Stimulated activated CD8-positive, alpha-beta memory T cell treated with anti-CD3 and anti-CD28 coated beads, Interleukin-12 subunit alpha, Interleukin-12 subunit beta, amount 100 ng/mL, for 1 hour (primary cell): ENCODE results near the gene RHOV.
"Not testable (repeated sequence)": the region's sequence is repeated elsewhere in the genome, so short reads cannot be mapped to it uniquely, and the experiment has no call there.

ENCODE experiments used
- DNase-seq: peaks from one replicate; pipeline ENCODE4 v3.0.0-alpha.2; 2020; ENCODE audit warnings: low read depth

RHOV gene

DNA sequence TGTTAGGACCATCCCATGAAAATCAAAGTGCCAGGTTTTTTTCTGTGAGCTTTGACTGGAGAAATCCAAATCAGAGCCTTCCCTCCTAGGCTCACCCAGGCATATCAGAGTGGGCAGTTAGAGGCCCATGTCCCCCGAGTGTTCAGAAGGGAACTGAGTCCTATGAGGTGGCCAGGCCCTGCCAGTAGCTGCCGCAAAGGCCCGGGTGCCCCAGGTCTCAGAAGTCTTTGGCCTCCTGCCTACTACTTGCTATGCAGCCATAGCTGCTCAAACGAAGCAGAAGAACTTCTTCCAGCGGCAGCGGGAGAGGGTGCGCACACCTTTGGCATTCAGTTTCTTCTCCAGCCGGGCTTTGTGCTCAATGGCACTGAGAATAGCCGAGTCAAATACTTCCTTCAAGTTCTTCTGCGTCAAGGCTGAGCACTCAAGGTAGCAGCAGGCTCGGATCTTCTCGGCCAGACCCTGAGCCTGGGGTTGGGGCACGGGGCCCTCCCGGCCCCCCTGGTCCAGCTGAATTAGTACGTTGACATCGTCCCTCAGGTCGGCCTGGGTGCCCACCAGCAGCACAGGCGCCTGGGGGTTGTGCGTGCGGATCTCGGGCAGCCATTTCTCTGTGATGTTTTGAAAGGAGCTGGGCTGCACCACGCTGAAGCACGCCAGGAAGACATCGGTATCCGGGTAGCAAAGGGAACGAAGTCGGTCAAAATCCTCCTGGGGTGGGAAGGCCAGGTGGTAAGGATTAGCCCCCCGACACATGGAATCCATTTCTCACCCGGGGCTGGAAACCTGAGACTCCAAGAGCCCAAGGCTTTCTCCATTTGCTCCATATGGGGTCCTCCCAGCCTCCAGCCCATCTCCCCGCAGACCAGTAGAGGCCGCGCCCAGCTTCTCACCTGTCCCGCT is 992 bp downstream of the RHOV start:
- no peak for DNase-seq

DNA sequence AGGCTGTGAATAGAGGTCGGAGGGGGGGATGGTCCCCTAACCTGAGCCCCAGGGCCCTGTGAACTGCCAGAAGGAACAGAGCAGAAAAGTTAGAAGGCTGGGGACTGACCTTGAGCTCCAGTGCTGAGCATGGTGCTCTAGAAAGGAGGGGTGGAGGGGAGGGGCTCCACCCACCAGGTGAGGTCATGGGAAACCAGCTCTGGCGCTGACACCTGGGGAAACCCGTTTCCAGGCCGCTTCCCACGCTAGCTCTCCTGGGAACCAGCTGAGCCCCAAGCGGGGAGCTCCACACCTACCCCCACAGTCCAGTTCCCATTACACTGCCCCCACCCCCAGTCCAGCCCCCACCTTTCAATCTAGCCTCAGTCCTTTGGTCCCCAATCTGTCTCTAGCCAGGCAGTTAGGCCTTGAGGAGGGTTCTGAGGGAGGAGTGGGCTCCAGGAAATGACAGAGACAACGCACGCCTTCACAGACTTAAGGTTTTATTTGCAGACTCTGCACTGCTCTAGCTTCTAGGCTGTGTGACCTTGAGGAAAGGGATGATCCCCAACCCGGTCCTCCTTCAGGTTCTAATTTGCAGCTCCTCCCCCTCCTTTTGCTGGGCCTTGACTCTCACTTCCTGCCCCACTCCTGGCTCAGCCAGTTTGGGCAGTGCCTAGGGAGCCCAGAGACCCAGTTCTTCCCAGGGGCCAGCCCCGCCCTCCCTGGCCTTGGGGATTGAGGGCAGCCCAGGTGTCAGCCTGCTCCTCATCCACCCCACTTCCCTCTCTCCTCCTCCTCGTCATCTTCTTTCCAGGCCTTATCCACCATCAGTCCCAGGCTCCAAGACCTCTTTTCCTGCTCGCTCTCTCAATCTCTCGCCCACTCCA is 2.1 kb downstream of the RHOV start:
- DNase-seq, result no peak

DNA sequence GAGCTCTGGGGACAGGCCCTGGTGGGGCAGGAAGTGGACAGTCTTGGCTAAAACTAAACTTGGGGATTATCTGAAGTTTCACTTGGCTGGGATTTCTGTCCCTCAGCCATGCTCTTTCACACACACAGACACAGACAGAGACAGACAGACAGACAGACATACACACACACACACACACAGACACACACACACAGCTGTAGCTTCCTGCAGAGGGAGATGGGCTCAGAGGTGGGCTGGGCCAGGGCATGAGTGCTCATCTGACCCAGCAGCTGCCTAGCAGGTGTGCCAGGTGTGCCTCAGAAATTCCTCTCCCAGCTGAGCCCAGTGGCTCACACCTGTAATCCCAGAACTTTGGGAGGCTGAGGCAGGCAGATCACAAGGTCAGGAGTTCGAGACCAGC is 3.3 kb downstream of the RHOV start:
- DNase-seq, result no peak

DNA sequence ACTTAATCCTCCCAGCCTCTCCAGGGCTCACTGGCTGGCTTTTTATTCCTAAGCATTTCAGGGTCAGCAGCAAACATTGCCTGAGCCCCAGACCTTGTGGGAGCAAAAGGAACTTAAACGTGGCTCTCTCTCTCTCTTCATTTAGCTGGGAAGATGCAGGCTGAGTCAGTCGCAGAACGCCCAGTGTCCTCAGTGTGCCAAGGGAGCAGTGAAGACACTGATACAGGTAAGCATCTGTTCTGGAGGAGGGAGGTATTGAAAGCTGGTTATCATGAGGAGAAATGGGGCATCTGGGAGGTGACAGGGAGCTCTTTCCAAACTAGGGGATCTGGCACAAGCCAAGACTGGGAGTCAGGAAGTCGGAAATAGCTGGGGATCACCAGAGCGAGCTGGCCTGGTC is 4.3 kb downstream of the RHOV start:
- DNase-seq, result no peak

DNA sequence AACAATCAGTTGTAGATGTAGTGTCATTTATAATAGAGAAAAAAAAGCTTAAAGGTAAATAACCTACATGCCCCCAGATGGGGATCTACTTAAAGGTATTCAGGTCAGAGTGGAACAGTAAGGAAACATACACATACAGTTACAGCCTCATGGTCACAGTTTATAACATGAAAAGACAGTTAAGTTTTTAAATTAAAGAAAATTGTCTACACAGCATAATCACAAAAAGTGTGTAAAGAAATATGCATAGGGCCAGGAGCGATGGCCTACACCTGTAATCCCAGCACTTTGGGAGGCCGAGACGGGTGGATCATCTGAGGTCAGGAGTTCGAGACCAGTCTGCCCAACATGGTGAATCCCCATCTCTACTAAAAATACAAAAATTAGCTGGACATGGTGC is 6.8 kb downstream of the RHOV start:
- DNase-seq, result no peak

GRCh38 chr15:40863660-40864270 is 10.3 kb downstream of the RHOV start:
- DNase-seq, result no peak

DNA sequence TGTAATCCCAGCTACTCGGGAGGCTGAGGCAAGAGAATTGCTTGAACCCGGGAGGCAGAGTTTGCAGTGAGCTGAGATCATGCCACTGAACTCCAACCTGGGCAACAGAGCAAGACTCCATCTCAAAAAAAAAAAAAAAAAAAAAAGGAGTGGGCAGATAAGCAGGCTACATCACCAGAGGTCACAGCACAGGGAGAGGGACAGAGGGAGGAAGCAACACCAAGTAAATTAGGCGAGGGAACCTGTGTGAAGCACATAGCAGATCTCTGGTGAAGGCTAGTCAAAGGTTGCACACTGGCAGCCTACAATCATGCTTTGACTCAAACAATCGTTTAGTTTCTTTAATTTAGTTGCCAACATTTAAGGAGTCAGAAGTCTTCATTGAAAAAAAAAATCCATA is 12.9 kb downstream of the RHOV start:
- not testable (repeated sequence) for DNase-seq

DNA sequence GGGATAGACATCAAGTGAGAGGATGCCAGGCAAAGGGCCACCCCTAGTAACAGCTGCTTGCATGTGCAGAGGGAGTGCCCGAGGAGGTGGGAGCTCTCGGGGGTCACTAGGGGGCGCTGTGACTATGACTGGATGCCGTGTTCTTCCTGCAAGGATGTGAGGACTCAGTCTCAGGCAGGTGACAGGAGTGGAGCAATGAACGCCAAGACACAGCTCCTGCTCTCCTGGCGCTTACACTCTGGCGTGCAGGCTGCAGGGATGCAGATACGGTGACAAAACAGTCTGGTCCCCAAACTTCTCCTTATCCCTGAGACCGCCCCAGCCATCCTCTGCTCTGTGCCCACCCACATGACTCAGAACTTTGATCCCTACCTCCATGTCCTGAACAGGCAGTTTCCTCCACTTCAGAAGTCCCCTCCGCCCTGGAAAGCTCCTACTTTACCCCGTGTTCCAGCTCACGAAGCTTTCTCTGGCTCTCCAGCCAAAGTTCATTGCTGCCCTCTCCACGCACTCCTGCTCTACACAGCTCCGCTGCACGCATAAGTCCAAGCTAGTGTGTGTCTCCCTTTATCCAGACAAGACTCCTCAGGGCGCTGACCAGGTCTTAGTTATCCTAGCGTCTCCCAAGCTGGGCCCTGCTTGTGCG is 14.7 kb downstream of the RHOV start:
- DNase-seq, result peak; percentile 77

DNA sequence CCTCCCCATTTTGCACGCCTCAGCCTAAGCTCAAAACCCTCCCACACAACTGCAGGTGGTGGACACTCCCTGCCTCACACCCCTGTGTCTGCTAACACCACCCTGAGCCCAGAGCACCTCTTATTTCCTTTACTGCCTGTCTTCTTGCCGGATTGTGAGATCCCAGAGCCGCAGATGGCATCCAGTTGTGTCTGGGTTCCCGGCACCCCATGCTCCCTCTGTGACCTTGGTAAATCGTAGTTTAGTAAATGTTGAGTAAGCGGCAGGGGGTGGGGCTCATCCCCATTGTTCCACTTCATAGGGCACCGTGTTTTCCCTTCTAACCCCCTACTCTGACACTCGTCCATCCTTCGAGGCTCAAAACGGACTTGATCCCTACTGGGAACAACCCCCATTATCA is 15.3 kb downstream of the RHOV start:
- DNase-seq, result no peak

GRCh38 chr15:40857601-40858341 is 16.3 kb downstream of the RHOV start:
- peak; percentile 60 for DNase-seq

DNA sequence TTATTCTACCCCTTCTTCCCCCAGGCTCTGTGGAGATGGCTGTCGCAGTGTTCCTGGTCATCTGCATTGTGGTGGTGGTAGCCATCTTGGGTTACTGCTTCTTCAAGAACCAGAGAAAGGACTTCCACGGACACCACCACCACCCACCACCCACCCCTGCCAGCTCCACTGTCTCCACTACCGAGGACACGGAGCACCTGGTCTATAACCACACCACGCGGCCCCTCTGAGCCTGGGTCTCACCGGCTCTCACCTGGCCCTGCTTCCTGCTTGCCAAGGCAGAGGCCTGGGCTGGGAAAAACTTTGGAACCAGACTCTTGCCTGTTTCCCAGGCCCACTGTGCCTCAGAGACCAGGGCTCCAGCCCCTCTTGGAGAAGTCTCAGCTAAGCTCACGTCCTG is 17.3 kb downstream of the RHOV start:
- DNase-seq, result no peak

DNA sequence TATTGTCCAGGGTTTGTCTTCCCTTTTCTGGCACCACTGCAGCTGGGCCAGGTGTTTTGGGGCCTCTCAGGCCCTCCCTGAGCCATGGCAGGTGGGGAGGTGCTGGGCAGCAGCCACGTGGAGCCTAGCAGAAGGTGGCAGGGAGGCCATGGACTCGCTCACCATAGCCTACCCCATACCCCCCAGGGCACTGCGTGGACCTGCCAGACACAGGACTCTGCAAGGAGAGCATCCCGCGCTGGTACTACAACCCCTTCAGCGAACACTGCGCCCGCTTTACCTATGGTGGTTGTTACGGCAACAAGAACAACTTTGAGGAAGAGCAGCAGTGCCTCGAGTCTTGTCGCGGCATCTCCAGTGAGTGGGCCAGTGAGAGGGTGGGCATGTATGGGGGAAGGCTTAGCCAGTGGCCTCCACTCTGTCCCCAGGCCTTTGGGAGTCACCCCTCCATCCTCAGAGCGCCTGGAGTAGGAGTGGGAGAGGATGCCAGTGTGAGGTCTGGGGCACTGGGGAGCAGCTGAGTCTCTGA is 18.3 kb downstream of the RHOV start:
- DNase-seq, result no peak

GRCh38 chr15:40854161-40854560 is 19.9 kb downstream of the RHOV start:
- no peak for DNase-seq

- no peak for DNase-seq
Observed at GRCh38 chr15:40853241-40853890, 20.7 kb downstream of the RHOV start.

DNA sequence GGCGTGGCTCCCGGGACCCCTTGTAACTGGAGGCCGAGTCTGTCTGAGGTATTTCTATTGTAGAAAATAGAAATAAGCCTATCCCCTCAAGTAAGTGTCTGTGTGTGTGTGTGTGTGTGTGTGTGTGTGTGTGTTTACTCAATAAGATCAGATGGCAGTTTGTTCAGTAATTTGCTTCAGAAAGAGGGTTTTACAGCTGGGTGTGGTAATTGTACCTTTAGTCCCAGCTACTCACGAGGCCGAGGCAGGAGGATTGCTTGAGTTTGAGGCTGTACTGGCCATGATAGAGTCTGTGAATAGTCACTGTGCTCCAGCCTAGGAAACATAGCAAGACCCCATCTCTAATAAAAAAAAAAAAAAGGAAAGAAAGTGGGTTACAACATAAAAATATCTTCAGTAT is 21.5 kb downstream of the RHOV start:
- DNase-seq, result no peak

DNA sequence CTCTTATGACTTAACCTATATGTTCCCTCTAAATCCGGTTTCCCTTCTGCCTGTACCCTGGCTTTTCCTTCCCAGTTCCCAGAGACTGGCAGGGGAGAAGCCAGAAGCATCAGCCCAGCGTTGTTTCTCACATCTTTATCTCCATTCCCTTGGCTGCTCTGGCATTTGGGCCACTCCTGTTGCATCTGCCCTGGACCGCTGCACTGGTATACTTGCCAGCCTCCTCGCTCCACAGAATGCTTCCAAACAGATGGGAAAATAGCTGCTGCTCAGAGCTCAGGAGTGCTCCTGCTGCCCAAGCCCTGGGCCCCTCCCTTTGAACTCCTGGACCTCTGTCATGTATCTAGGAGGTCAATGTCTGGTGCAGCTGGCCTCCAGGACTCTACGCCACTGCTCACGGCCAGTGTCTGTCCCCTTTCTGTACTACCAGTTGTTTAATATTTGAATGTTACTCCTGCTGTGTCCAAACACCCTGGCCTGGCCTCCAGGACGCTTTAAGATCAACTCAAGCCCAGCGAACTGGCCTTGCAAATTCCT is 23.4 kb downstream of the RHOV start:
- DNase-seq, result no peak

DNA sequence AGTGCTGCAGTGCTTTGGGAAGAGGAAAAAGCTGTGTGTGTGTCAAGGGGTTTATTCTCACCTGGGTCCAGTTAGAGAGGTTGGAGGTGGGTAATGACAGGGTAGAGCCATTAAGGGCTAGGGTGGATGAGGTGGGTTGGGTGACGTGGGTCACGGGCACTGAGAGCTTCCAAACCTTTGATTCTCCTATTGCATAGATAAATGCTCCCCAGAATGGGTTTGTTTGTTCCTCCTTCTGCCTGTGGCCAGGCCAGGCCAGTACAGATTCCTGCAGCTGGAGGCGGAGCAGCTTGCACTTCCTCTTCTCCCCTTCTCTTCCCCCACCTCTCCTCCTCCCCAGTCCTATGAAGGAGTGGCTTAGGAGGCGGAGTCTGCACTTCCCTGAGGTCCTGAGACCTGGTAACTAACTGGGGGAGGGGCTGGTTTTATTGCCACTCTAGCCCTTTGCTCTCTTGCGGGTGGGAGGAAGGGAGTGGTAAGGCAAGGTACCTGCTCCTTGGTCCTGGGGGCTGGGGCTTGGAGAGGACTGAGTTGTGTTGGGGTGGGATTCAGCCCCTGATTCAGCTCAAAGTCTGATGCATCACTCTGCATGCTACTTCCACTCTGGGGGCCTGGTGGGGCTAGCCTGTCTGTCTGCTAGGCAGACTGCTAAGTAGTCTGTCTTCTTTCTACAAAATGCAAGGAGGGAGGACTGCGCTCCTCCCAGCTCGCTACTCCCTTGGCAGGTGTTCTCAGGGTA is 26.6 kb downstream of the RHOV start:
- DNase-seq, result no peak

- DNase-seq, result no peak
Observed at GRCh38 chr15:40846841-40847222, 27.2 kb downstream of the RHOV start.

DNA sequence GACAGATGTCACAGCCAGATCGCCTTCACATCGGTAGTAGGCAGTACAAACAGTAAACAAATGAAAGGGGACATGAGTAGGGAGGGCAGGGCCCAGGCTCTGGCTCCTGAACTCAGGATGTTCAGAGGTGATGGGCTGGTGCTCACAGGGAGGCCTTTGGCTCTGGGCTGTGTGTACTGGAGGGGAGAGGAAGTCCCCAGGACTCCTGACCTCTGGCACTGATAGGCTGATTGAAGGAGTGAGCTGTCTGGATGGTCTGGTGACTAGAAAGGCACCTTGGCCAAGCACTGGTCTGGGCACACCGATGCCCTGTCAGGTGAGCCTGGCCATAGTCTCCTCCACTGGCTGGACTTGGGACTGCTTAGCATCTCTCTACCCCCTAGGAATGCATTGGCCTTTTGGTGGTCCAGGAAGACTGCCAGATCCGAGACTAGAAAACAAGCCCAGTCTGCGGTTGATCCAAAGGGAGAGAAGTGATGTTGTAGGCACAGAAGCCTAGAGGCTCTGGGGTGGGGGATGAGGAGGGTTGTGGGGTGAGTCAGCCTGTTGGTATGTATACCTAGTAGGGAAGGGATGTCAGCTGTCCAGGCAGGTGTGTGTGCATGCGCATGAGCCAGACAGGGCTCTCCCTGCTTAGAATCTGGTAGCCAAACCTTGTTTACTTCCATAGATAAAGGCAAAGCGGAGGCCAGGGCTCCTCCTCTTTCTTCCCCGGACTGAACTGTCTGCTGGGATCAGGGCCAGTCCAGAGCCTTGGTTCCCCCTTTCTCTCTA is 28.3 kb downstream of the RHOV start:
- no peak for DNase-seq
